Caco-2 (cell line): Measurements from ENCODE around the gene MRFAP1L1. TPM values are rescaled to one million over a fixed set of nuclear protein-coding genes. Genes with fewer than 3 reads are reported as not detected.

Experiments
- BruUV-seq: library from RNA; stranded (reverse); fragments of 400-500 nt; replicated peaks from 2 replicates; lab custom pipeline; 2021; lab: Mats Ljungman, UMichigan
- CTCF ChIA-PET: fragments of 300-600 bp; sonication (Branson Sonifier 250); formaldehyde crosslinking; loops from one replicate; lab custom pipeline; 2022; ENCODE audit warnings: antibody characterized with exemption; lab: Charles Lee
- POLR2A ChIA-PET: fragments of 300-600 bp; sonication (Branson Sonifier 250); formaldehyde crosslinking; loops from one replicate; lab custom pipeline; 2022; ENCODE audit warnings: antibody characterized with exemption; lab: Charles Lee
- DNase-seq, 2 experiments: peaks; one replicate each; pipeline versions ENCODE4 v3.0.0 to v3.0.0-alpha.2; 2020 to 2022
- H3K27me3 ChIP-seq: replicated peaks from 2 replicates; pipeline ENCODE4 v1.6.0; 2011; ENCODE audit warnings: low read length; ENCODE audit not compliant: control insufficient read depth, insufficient read depth
- H3K36me3 ChIP-seq: 2 replicates; pipeline ENCODE4 v1.5.1; 2011; ENCODE audit warnings: low read length; ENCODE audit not compliant: control insufficient read depth, insufficient read depth
- H3K4me1 ChIP-seq: fragments of 250-450 bp; sonication (Bioruptor Pico); 2 replicates; pipeline ENCODE4 v1.5.1; 2020; ENCODE audit warnings: mild to moderate bottlenecking
- H3K4me3 ChIP-seq: 2 replicates; pipeline ENCODE4 v1.5.1; 2011; ENCODE audit warnings: low read depth, mild to moderate bottlenecking, control low read depth, low read length
- H3K9me3 ChIP-seq: fragments of 250-450 bp; sonication (Bioruptor Pico); 2 replicates; pipeline ENCODE4 v1.5.1; 2020; ENCODE audit warnings: mild to moderate bottlenecking, moderate library complexity
- H3K27ac Mint-ChIP-seq: one replicate; pipeline ENCODE4 v1.8.0; 2022; ENCODE audit warnings: mixed read lengths; ENCODE audit not compliant: unreplicated experiment
- H3K27me3 Mint-ChIP-seq: one replicate; pipeline ENCODE4 v1.8.0; 2022; ENCODE audit warnings: mixed read lengths; ENCODE audit not compliant: insufficient read depth, unreplicated experiment
- H3K36me3 Mint-ChIP-seq: one replicate; pipeline ENCODE4 v1.8.0; 2022; ENCODE audit warnings: mild to moderate bottlenecking, mixed read lengths; ENCODE audit not compliant: insufficient read depth, unreplicated experiment
- H3K4me1 Mint-ChIP-seq: one replicate; pipeline ENCODE4 v1.8.0; 2022; ENCODE audit warnings: low read depth, mixed read lengths; ENCODE audit not compliant: unreplicated experiment
- H3K4me3 Mint-ChIP-seq: one replicate; pipeline ENCODE4 v1.8.0; 2022; ENCODE audit warnings: mild to moderate bottlenecking, moderate library complexity, mixed read lengths; ENCODE audit not compliant: unreplicated experiment
- H3K9me3 Mint-ChIP-seq: one replicate; pipeline ENCODE4 v1.8.0; 2022; ENCODE audit warnings: mixed read lengths; ENCODE audit not compliant: unreplicated experiment
- CTCF ChIP-seq, 2 experiments: fragments of 200-600 bp in 1 of 2; IDR thresholded peaks; 1 replicate in 1 of 2; 2 replicates in 1 of 2; pipeline versions ENCODE4 v1.5.1 to v1.8.0; 2011 to 2022; ENCODE audit warnings: antibody characterized with exemption in 1 of 2, control low read depth in 1 of 2, inconsistent platforms in 1 of 2, low read depth in 1 of 2, low read length in 1 of 2, mild to moderate bottlenecking in 1 of 2, moderate library complexity in 1 of 2; ENCODE audit not compliant: insufficient read depth in 1 of 2, severe bottlenecking in 1 of 2, unreplicated experiment in 1 of 2
- intact Hi-C: fragments of 100-400 bp; cut with micrococcal nuclease; formaldehyde crosslinking; loops from one replicate; pipeline ENCODE4 v1.10.0; 2022; ENCODE audit not compliant: unreplicated experiment
- total RNA-seq: library from RNA; stranded (reverse); gene quantifications from 2 replicates; pipeline ENCODE4 v1.2.3, GENCODE V29; 2022

The MRFAP1L1 gene
- total RNA-seq, 1 experiment from 2014 or later, result 47.5 TPM

GRCh38 chr4:6750286-6751221 lies 40.9 kb upstream of the MRFAP1L1 start:
- intact Hi-C loops, result no loop called here
- Mint-ChIP-seq H3K27ac (peak overlapping the region; percentile 19), H3K4me3 (no peak overlapping the region), H3K36me3 (no peaks in the 10 kb centered on the region), H3K9me3 (no peaks in the 10 kb centered on the region), H3K4me1 (peaks cover 14% of the 10 kb centered on the region), H3K27me3 (no peaks in the 10 kb centered on the region)
- no peaks in the 10 kb centered on the region for H3K36me3 ChIP-seq
- H3K9me3 ChIP-seq, result no peaks in the 10 kb centered on the region
- BruUV-seq, result no TSS peak
- H3K27me3 ChIP-seq, result no peaks in the 10 kb centered on the region
- no peak overlapping the region for H3K4me3 ChIP-seq
- peaks cover 41% of the 10 kb centered on the region for H3K4me1 ChIP-seq
- TF ChIP-seq CTCF (IDR thresholded peaks at IDR 0.05; ENCODE audit: insufficient read depth in 1 of 2, low read depth in 1 of 2, low read length in 1 of 2, severe bottlenecking in 1 of 2, unreplicated experiment in 1 of 2), result no peak
- CTCF ChIA-PET, result no interaction called here
- POLR2A ChIA-PET, result no interaction called here
- peak; percentile 20 to 47 for DNase-seq

DNA sequence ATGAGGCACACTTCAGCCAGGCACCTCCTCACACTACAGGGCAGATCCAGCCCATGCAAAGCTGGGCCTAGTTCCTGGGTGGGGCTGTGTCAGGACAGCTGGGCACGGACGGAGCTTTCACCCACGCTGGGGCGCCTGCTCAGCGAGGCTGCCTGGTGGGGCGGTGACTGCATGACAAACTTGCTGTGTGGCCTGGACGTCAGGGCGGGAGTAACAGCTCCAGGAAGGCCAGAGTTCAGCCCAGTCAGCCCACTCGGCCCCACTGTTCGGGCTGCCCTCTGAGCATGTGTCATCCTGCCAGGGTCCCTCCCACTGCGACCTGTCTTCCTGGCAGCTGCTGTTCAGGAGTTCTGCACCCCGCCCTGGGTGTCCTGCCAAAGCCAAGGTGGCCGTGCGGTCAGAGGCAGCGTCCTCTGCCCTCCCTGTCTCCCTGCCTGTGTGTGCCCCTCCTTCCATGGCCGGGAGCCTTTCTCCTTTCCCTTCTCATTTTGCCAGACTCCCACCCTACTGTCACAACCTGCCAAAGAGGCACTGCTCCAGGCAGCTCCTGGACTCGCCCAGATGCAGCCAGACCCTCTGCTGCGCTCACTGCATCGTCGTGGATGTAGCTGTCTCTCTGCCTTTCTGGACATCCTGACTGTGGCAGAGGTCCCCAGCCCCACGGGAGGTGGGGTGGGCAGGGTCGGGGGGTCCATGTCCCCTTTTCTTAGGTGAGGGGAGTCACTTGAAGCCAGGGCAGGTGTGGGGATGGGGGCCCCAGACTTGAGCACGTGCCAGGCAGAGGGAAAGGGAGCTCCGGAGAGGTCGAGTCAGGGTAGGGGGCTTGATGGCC lies 39.9 kb upstream of the MRFAP1L1 start:
- Mint-ChIP-seq H3K27me3 (no peaks in the 10 kb centered on the region), H3K36me3 (no peaks in the 10 kb centered on the region), H3K9me3 (no peaks in the 10 kb centered on the region), H3K27ac (peak overlapping the region; percentile 19), H3K4me1 (peaks cover 14% of the 10 kb centered on the region), H3K4me3 (no peak overlapping the region)
- DNase-seq, result peak; percentile 40 to 72
- ChIA-PET CTCF (no interaction called here), POLR2A (no interaction called here)
- Histone ChIP-seq H3K36me3 (no peaks in the 10 kb centered on the region), H3K4me3 (no peak overlapping the region), H3K4me1 (peaks cover 32% of the 10 kb centered on the region), H3K27me3 (no peaks in the 10 kb centered on the region), H3K9me3 (no peaks in the 10 kb centered on the region)
- intact Hi-C loops, result no loop called here
- BruUV-seq, result no TSS peak
- TF ChIP-seq CTCF (IDR thresholded peaks at IDR 0.05; ENCODE audit: insufficient read depth in 1 of 2, low read depth in 1 of 2, low read length in 1 of 2, severe bottlenecking in 1 of 2, unreplicated experiment in 1 of 2), result no peak

DNA sequence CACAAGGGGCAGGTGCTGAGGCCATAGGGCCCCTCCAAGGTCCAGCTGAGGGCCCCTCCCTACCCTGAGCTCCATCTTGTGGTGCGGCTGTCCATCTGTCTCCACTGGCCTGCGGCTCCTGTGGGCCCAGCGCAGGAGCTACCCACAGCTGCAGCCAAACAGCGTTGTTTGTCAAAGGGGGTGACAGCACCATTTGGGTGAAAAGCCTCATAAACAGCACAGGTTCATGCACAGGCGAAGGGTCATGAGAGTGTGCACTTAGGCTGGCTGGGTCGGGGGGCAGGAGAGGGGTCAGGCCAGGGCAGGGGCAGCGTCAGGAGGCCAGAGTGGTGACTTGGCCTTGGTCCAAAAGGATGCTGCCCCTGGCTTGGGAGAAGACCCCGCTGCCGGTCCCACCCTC lies 38.6 kb upstream of the MRFAP1L1 start:
- POLR2A ChIA-PET, result no interaction called here
- no peak for DNase-seq
- no peaks in the 10 kb centered on the region for H3K9me3 ChIP-seq
- no peaks in the 10 kb centered on the region for H3K27me3 Mint-ChIP-seq
- no peaks in the 10 kb centered on the region for H3K36me3 ChIP-seq
- H3K36me3 Mint-ChIP-seq, result no peaks in the 10 kb centered on the region
- H3K4me1 Mint-ChIP-seq, result peaks cover 14% of the 10 kb centered on the region
- H3K9me3 Mint-ChIP-seq, result no peaks in the 10 kb centered on the region
- peaks cover 26% of the 10 kb centered on the region for H3K4me1 ChIP-seq
- no peak overlapping the region for H3K4me3 ChIP-seq
- no peak for TF ChIP-seq CTCF (IDR thresholded peaks at IDR 0.05; ENCODE audit: insufficient read depth in 1 of 2, low read depth in 1 of 2, low read length in 1 of 2, severe bottlenecking in 1 of 2, unreplicated experiment in 1 of 2)
- intact Hi-C loops, result no loop called here
- H3K27me3 ChIP-seq, result no peaks in the 10 kb centered on the region
- BruUV-seq, result no TSS peak
- H3K4me3 Mint-ChIP-seq, result no peak overlapping the region
- CTCF ChIA-PET, result no interaction called here
- no peak overlapping the region for H3K27ac Mint-ChIP-seq
